Activated naive CD4-positive, alpha-beta T cell treated with anti-CD3 and anti-CD28 coated beads, Interleukin-2, amount 10 ng/mL, durations not matched to agents 7 days and 5 days (primary cell): Measurements from ENCODE around the gene TJP1.
"Not testable (repeated sequence)": the region's sequence is repeated elsewhere in the genome, so short reads cannot be mapped to it uniquely, and the experiment has no call there.

Source experiments
- CTCF ChIA-PET: fragments of 350-600 bp; sonication (Branson Sonifier 250); formaldehyde crosslinking; loops from one replicate; lab custom pipeline; 2021; ENCODE audit warnings: antibody characterized with exemption; lab: Charles Lee
- DNase-seq: peaks from one replicate; pipeline ENCODE4 v3.0.0-alpha.2; 2020
- H3K27ac Mint-ChIP-seq: one replicate; pipeline ENCODE4 v1.8.0; 2021; ENCODE audit warnings: mild to moderate bottlenecking, moderate library complexity, mixed read lengths
- H3K27me3 Mint-ChIP-seq: one replicate; pipeline ENCODE4 v1.8.0; 2021; ENCODE audit warnings: mild to moderate bottlenecking, mixed read lengths
- H3K36me3 Mint-ChIP-seq: one replicate; pipeline ENCODE4 v1.8.0; 2021; ENCODE audit warnings: mixed read lengths
- H3K4me1 Mint-ChIP-seq: one replicate; pipeline ENCODE4 v1.8.0; 2021; ENCODE audit warnings: mixed read lengths
- H3K4me3 Mint-ChIP-seq: one replicate; pipeline ENCODE4 v1.8.0; 2021; ENCODE audit warnings: mild to moderate bottlenecking, moderate library complexity, mixed read lengths
- H3K9me3 Mint-ChIP-seq: one replicate; pipeline ENCODE4 v1.8.0; 2021; ENCODE audit warnings: mixed read lengths

The TJP1 gene

DNA sequence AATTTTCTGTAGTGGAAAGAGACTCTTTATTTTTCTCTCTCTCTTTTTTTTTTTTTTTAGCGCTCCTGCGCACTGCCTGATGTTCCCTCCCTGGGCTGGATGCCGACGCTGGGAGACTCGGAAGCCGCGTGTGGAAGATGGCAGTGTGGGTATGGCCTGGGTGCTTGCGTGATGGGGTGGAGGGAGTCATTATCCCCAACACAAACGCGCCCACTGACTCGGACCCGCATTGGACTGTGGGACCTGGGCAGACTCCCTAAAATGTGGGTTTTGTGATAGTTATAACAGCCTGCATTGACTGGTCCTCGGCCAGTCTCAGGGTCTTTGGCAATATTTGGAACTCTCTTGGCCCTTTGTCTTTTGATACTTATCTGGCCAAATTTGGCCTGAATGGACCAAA, 157.9 kb downstream of the TJP1 start:
- Mint-ChIP-seq H3K27me3 (no peaks in the 10 kb centered on the region), H3K4me1 (no peaks in the 10 kb centered on the region), H3K9me3 (no peaks in the 10 kb centered on the region), H3K4me3 (no peak overlapping the region), H3K27ac (no peak overlapping the region), H3K36me3 (no peaks in the 10 kb centered on the region)
- no peak for DNase-seq
- CTCF ChIA-PET = no interaction called here

DNA sequence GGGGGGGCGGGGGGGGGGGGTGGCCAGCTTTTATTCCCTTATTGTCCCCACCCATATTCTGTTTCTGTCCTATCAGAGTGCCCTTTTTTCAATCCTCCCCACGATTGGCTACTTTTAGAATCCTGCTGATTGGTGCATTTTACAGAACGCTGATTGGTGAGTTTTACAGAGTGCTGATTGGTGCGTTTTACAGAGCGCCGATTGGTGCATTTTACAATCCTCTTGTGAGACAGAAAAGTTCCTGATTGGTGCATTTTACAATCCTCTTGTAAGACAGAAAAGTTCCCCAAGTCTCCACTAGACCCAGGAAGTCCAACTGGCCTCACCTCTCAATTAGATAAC, 164.8 kb downstream of the TJP1 start:
- H3K27me3 Mint-ChIP-seq, CTCF ChIA-PET, H3K9me3 Mint-ChIP-seq, H3K4me3 Mint-ChIP-seq, H3K27ac Mint-ChIP-seq, H3K36me3 Mint-ChIP-seq, H3K4me1 Mint-ChIP-seq, DNase-seq: not testable (repeated sequence)

DNA sequence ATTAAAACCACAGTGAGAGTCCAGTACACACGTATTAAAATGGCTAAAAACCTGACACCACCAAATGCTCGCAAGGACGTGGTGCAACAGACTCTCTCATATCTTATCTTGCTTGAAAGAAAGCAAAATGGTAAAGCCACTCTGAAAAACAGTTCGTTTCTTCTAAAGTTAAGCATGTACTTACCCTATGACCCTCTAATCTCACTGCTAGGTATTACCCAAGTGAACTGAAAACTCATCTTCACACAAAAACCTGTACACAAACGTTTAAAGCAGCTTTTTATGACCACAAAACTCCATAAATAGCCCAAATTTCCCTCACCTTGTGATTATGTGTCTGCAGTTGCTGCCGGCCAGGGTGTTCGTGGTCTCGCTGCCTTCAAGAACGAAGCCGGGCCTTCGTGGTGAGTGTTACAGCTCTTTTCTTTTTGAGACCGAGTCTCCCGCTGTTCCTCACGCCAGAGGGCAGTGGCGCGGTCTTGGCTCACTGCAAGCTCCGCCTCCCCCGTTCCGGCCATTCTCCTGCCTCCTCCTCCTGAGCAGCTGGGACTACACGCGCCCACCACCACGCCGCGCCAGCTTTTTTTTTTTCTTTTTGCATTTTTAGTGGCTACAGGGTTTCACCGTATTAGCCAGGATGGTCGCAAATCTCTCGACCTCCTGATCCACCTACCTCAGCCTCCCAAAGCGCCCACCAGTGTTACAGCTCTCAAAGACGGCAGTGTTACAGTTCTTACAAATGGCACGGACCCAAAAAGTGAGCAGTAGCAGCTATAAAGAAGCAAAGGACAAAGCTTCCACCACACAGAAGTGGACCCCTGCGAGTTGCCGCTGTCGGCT, 165.4 kb downstream of the TJP1 start:
- no peak for DNase-seq
- Mint-ChIP-seq H3K4me1 (no peaks in the 10 kb centered on the region), H3K9me3 (peaks cover 9% of the 10 kb centered on the region), H3K36me3 (no peaks in the 10 kb centered on the region), H3K27ac (no peak overlapping the region), H3K4me3 (no peak overlapping the region), H3K27me3 (no peaks in the 10 kb centered on the region)
- CTCF ChIA-PET = no interaction called here

DNA sequence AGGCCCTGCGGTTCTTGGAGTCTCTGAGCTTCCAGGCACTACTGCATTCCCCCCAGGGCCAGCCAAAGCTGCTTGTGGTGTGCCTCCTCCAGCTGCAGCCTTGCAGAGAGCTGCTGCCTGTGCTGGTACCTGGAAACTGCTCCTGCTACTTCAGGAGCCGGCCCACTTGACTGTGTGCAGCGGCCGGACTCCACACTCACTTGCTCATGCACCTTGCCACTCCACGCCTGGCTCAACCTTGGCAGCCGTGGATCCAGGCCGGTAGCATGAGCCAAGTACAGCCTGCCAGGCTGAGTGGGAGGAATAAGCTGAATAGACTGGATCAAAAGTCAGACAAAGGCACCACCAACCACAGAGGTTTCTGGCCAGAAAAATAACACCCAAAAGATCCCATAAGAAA, 169.7 kb downstream of the TJP1 start:
- no peaks in the 10 kb centered on the region for H3K27me3 Mint-ChIP-seq
- no peaks in the 10 kb centered on the region for H3K4me1 Mint-ChIP-seq
- no peaks in the 10 kb centered on the region for H3K36me3 Mint-ChIP-seq
- CTCF ChIA-PET = no interaction called here
- peaks cover 14% of the 10 kb centered on the region for H3K9me3 Mint-ChIP-seq
- H3K4me3 Mint-ChIP-seq = no peak overlapping the region
- no peak overlapping the region for H3K27ac Mint-ChIP-seq
- DNase-seq = no peak

DNA sequence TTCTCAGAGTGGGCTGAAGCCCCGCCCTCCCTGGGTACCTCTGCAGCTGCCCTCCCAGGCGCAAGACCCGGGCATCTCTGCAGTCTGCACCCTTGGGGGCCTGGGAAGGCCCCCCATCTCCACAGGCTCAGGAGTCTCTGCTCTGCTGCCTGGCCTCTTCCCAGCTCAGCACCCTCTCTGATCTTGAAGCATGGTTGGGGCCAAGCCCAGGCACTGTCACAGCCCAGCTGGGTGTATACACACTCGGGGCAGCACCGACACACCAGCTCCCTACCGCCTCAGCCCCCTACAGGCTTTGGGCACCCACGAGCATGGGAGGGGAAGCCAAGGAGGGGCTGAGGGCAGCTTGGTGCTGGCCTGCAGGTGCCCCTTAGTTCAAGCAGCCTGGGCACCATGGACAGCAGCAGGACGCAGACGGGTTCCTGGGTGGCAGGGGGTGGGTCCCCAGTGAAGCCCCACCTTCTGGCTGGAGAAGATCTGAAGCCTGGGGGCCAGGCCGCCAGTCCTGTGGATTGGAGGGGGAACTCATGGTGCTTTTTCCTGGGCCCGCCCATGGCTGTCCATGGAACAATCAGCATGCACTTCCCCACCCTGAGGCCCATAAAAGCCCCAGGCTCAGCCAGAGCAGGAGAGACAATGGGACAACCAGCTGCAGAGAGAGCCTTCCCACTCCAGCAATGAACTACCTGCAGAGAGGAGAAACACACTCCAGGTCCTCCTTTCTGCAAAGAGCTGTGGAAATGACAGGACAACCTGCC, 170.6 kb downstream of the TJP1 start:
- CTCF ChIA-PET = no interaction called here
- H3K36me3 Mint-ChIP-seq = no peaks in the 10 kb centered on the region
- no peaks in the 10 kb centered on the region for H3K4me1 Mint-ChIP-seq
- no peak overlapping the region for H3K4me3 Mint-ChIP-seq
- no peak for DNase-seq
- no peak overlapping the region for H3K27ac Mint-ChIP-seq
- H3K9me3 Mint-ChIP-seq = peaks cover 20% of the 10 kb centered on the region
- no peaks in the 10 kb centered on the region for H3K27me3 Mint-ChIP-seq
